GM23248 (cell line): ENCODE results near the gene EIF4E. TPM values are rescaled to one million over a fixed set of nuclear protein-coding genes. Genes with fewer than 3 reads are reported as not detected.
"Not testable (repeated sequence)": the region's sequence is repeated elsewhere in the genome, so short reads cannot be mapped to it uniquely, and the experiment has no call there.

Source experiments
- DNase-seq: peaks from one replicate; pipeline ENCODE4 v3.0.0-alpha.2; 2015
- H2AFZ ChIP-seq: fragments of 200-600 bp; sonication (generic); 2 replicates; pipeline ENCODE4 v1.6.1; 2016; ENCODE audit warnings: antibody characterized with exemption
- H3F3A ChIP-seq: fragments of 200-600 bp; sonication (generic); 2 replicates; pipeline ENCODE4 v1.6.1; 2016; ENCODE audit warnings: mild to moderate bottlenecking, antibody characterized with exemption, mixed run types; ENCODE audit not compliant: insufficient read depth
- H3K27ac ChIP-seq: fragments of 200-600 bp; sonication (generic); 2 replicates; pipeline ENCODE4 v1.5.1; 2016; ENCODE audit warnings: mild to moderate bottlenecking
- H3K27me3 ChIP-seq: fragments of 200-600 bp; sonication (generic); replicated peaks from 2 replicates; pipeline ENCODE4 v1.6.1; 2016; ENCODE audit warnings: mild to moderate bottlenecking; ENCODE audit not compliant: insufficient read depth
- H3K36me3 ChIP-seq: fragments of 200-600 bp; sonication (generic); 2 replicates; pipeline ENCODE4 v1.6.1; 2016; ENCODE audit warnings: low read depth, mild to moderate bottlenecking
- H3K4me1 ChIP-seq: fragments of 200-600 bp; sonication (generic); 2 replicates; pipeline ENCODE4 v1.6.1; 2016; ENCODE audit warnings: mild to moderate bottlenecking; ENCODE audit not compliant: insufficient read depth
- H3K4me2 ChIP-seq: fragments of 200-600 bp; sonication (generic); one replicate; pipeline ENCODE4 v1.6.1; 2016; ENCODE audit warnings: mild to moderate bottlenecking; ENCODE audit not compliant: unreplicated experiment
- H3K4me3 ChIP-seq: fragments of 200-600 bp; sonication (generic); 2 replicates; pipeline ENCODE4 v1.5.1; 2016; ENCODE audit warnings: mild to moderate bottlenecking
- H3K79me2 ChIP-seq: fragments of 200-600 bp; sonication (generic); 2 replicates; pipeline ENCODE4 v1.6.1; 2016; ENCODE audit warnings: mild to moderate bottlenecking; ENCODE audit not compliant: insufficient read depth
- H3K9ac ChIP-seq: fragments of 200-600 bp; sonication (generic); 2 replicates; pipeline ENCODE4 v1.6.1; 2016; ENCODE audit warnings: mild to moderate bottlenecking
- H3K9me2 ChIP-seq: fragments of 200-600 bp; sonication (generic); 2 replicates; pipeline ENCODE4 v1.6.1; 2016; ENCODE audit warnings: mixed run types, mild to moderate bottlenecking, moderate library complexity; ENCODE audit not compliant: insufficient read depth
- H3K9me3 ChIP-seq: fragments of 200-600 bp; sonication (generic); one replicate; pipeline ENCODE4 v1.6.1; 2017; ENCODE audit warnings: low read depth
- H4K20me1 ChIP-seq: fragments of 200-600 bp; sonication (generic); 2 replicates; pipeline ENCODE4 v1.6.0; 2016; ENCODE audit not compliant: insufficient read depth
- EZH2 ChIP-seq: fragments of 200-600 bp; sonication (generic); IDR thresholded peaks from 2 replicates; pipeline ENCODE4 v1.6.1; 2018; ENCODE audit warnings: antibody characterized with exemption, mild to moderate bottlenecking; ENCODE audit not compliant: insufficient read depth, poor library complexity, severe bottlenecking
- EZH2phosphoT487 ChIP-seq: fragments of 200-600 bp; sonication (generic); IDR thresholded peaks from 2 replicates; pipeline ENCODE4 v1.6.1; 2018; ENCODE audit warnings: antibody characterized with exemption, moderate library complexity, mild to moderate bottlenecking, low read depth; ENCODE audit not compliant: insufficient read depth
- WGBS, 2 experiments: methylation state at CpG; one replicate each; pipeline ENCODE4 v1.1.6; 2015 to 2017; ENCODE audit warnings: low lambda C conversion rate in 2 of 2, low coverage in 1 of 2; ENCODE audit errors: missing lambda C conversion rate in 2 of 2; 5-methylcytosine and 5-hydroxymethylcytosine counted together
- in situ Hi-C: fragments of 300-500 bp; cut with MboI; formaldehyde crosslinking; loops from 2 replicates; pipeline ENCODE4 v1.15.0; 2020
- polyA plus RNA-seq: library from polyadenylated mRNA; unstranded; fragments of >200 nt; fragmentation: Nextera tagmentation; extraction: Ambion mirVana; gene quantifications from 2 replicates; pipeline ENCODE4 v1.2.1, GENCODE V29; 2016
- small RNA-seq: library from RNA; depleted of rRNA; stranded (forward); fragments of <200 nt; gene quantifications from one replicate; pipeline ENCODE3, GENCODE V24; 2014; ENCODE audit warnings: low read depth, low replicate concordance
- total RNA-seq: library from RNA; depleted of rRNA; stranded (reverse); fragments of >200 nt; shearing (Covaris generic); gene quantifications from 2 replicates; pipeline ENCODE4 v1.2.3, GENCODE V29; 2014; rRNA removed

EIF4E gene
- total and polyA plus RNA-seq, 2 experiments from 2014 or later: 113 to 133 TPM

DNA sequence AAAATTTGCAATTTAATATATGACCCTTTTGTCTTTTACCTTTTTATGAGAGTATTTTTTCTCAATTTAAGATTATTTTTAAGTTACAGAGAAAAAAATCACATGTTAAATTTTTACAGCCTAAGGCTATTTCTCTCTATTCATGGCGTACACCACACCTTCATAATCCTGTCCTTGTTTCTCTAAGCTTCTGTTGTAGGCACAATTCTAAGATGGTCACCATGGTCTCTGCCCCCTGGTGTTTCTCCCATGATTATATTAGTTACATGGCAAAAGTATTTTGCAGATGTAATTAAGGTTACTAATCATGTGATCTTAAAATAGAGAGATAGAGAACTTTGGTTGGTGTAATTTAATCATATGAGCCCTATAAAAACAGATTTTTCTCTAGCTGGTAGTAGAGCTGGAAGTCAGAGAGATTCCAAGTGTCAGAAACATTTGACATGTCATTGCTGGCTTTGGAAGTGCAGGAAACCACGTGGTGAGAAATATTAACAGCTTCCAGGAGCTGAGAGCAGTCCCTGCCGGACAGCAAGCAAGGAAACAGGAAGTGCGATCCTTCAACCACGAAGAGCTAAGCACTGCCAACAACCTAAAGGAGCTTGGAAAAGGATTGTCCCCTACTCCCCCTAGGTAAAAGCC lies 89.8 kb downstream of the EIF4E start:
- H3K27ac ChIP-seq: no peak overlapping the region
- no peaks in the 10 kb centered on the region for H3K27me3 ChIP-seq
- H3K9ac ChIP-seq: no peak overlapping the region
- no peaks in the 10 kb centered on the region for H3K79me2 ChIP-seq
- in situ Hi-C loops: no loop called here
- DNase-seq: peak; percentile 21
- H3K36me3 ChIP-seq: no peaks in the 10 kb centered on the region
- H2AFZ ChIP-seq: peak overlapping the region; percentile 62
- H3K4me2 ChIP-seq: no peak overlapping the region
- no peaks in the 10 kb centered on the region for H3K4me1 ChIP-seq
- no peaks in the 10 kb centered on the region for H3F3A ChIP-seq
- TF ChIP-seq EZH2 (no peak), EZH2phosphoT487 (no peak)
- H3K4me3 ChIP-seq: no peak overlapping the region
- no peaks in the 10 kb centered on the region for H3K9me3 ChIP-seq
- no peaks in the 10 kb centered on the region for H3K9me2 ChIP-seq
- no peaks in the 10 kb centered on the region for H4K20me1 ChIP-seq
- WGBS, 2 experiments: 37 to 48% methylated on average over 5 of the region's 5 CpGs

DNA sequence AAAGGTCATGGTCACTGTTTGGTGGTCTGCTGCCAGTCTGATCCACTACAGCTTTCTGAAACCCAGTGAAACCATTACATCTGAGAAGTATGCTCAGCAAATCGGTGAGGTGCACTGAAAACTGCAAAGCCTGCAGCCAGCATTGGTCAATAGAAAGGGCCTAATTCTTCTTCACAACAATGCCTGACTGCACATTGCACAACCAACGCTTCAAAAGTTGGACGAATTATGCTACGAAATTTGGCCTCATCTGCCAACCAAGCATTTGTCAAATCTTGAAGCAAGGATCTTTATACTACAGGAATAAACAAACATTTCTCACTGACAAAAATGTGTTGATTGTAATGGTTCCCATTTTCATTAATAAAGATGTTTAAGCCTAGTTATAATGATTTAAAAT lies 90.4 kb downstream of the EIF4E start:
- Histone ChIP-seq H3K36me3 (no peaks in the 10 kb centered on the region), H3K4me1 (no peaks in the 10 kb centered on the region), H3K79me2 (no peaks in the 10 kb centered on the region), H4K20me1 (no peaks in the 10 kb centered on the region), H3K4me2 (no peak overlapping the region), H3K9me3 (no peaks in the 10 kb centered on the region), H3K4me3 (no peak overlapping the region), H3K9ac (no peak overlapping the region), H3K27me3 (no peaks in the 10 kb centered on the region), H2AFZ (no peak overlapping the region), H3K9me2 (no peaks in the 10 kb centered on the region), H3F3A (no peaks in the 10 kb centered on the region), H3K27ac (no peak overlapping the region)
- 40 to 45% methylated on average over 4 of the region's 4 CpGs for WGBS, 2 experiments
- TF ChIP-seq EZH2phosphoT487 (no peak), EZH2 (no peak)
- in situ Hi-C loops: no loop called here
- DNase-seq: no peak

DNA sequence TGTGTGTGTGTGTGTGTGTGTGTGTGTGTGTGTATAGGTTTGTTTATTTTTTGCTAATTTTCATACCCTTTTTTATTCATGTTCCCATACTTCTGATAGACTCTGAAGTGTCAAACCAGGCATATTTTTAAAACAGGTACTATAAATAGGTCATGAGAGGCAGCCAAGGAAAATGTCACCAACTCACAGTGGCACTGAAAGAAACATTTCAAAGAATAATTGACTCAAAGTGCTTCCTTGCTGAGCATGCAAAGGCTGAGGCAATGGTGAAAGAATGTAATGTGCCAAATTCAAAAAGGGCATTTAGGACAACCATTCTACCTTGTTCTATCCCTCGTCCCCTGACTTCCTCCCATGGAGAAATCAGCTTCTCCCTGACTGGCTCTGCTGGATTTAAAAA lies 95.5 kb downstream of the EIF4E start:
- DNase-seq: peak; percentile 6
- Histone ChIP-seq H2AFZ (no peak overlapping the region), H4K20me1 (no peaks in the 10 kb centered on the region), H3F3A (no peaks in the 10 kb centered on the region), H3K9me2 (no peaks in the 10 kb centered on the region), H3K4me3 (no peak overlapping the region), H3K27ac (no peak overlapping the region), H3K27me3 (no peaks in the 10 kb centered on the region), H3K4me2 (no peak overlapping the region), H3K9ac (no peak overlapping the region), H3K4me1 (no peaks in the 10 kb centered on the region), H3K36me3 (no peaks in the 10 kb centered on the region), H3K79me2 (no peaks in the 10 kb centered on the region), H3K9me3 (no peaks in the 10 kb centered on the region)
- TF ChIP-seq EZH2phosphoT487 (no peak), EZH2 (no peak)
- WGBS, 2 experiments: 31 to 37% methylated on average over 1 of the region's 1 CpG
- in situ Hi-C loops: no loop called here

DNA sequence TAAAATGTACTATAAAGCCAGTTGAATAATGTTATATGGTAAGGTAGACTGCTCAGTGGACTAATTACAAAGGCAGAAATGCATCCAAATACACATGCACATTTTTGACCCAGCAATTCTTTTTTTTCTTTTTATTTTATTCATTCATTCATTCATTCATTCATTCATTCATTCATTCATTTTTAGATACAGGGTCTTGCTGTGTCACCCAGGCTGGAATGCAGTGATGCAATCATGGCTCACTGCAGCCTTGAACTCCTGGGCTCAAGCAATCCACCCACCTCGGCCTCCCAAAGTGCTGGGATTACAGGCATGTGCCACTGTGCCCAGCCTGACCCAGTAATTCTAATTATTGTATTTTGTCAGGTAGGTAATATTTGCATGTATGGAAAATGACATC lies 97.9 kb downstream of the EIF4E start:
- H3K27me3 ChIP-seq, H3K79me2 ChIP-seq, in situ Hi-C loops, H3K36me3 ChIP-seq, H3K4me1 ChIP-seq, H3K9ac ChIP-seq, H3F3A ChIP-seq, H3K9me2 ChIP-seq, H3K4me2 ChIP-seq, H3K9me3 ChIP-seq, H3K27ac ChIP-seq, DNase-seq, H3K4me3 ChIP-seq, H2AFZ ChIP-seq, H4K20me1 ChIP-seq: not testable (repeated sequence)
- WGBS, 2 experiments: 96 to 100% methylated on average over 1 of the region's 1 CpG

Small RNAs within 50 kb of the gene (small RNA-seq; reads per million reads assigned to genes)
- gene RNU7-149P (not detected), gene TBCAP3 (not detected)

Other genes starting within 250 kb of the EIF4E start
- 43.4 and 59.2 TPM in 2 replicates for gene METAP1, start 66.6 kb upstream of the EIF4E start, total RNA-seq
- 33.3 and 35.9 TPM in 2 replicates for gene METAP1, start 66.6 kb upstream of the EIF4E start, polyA plus RNA-seq
- 221 and 243 TPM in 2 replicates for gene ADH5, start 159.7 kb upstream of the EIF4E start, total RNA-seq
- 208 and 211 TPM in 2 replicates for gene ADH5, start 159.7 kb upstream of the EIF4E start, polyA plus RNA-seq
- gene ADH4, start 215.2 kb upstream of the EIF4E start, total RNA-seq: not detected in 2 replicates
- not detected in 2 replicates for gene ADH4, start 215.2 kb upstream of the EIF4E start, polyA plus RNA-seq